Measurements from ENCODE around the gene PKMYT1.

Gene PKMYT1

DNA sequence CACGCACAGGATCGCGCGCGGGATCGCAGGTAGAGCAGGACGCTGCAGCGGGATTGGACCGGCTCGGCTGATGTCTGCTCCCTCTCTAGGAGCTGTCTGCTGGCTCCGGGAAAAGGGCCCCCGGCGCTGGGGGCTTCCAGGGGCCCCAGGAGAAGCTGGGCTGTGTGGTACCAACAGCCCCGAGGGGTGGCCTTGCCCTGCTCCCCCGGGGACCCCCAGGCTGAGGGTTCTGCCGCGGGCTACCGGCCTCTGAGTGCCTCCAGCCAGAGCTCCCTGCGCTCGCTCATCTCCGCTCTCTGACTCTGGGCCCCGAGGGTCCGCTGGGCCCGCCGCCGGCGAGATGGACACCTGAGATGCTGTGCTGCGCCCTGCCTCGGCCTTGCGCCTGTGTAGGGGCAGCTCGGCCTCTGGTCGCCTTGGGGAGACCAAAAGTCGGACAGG, 12.5 kb downstream of the PKMYT1 start:
- TF ChIP-seq, protein P1, sequence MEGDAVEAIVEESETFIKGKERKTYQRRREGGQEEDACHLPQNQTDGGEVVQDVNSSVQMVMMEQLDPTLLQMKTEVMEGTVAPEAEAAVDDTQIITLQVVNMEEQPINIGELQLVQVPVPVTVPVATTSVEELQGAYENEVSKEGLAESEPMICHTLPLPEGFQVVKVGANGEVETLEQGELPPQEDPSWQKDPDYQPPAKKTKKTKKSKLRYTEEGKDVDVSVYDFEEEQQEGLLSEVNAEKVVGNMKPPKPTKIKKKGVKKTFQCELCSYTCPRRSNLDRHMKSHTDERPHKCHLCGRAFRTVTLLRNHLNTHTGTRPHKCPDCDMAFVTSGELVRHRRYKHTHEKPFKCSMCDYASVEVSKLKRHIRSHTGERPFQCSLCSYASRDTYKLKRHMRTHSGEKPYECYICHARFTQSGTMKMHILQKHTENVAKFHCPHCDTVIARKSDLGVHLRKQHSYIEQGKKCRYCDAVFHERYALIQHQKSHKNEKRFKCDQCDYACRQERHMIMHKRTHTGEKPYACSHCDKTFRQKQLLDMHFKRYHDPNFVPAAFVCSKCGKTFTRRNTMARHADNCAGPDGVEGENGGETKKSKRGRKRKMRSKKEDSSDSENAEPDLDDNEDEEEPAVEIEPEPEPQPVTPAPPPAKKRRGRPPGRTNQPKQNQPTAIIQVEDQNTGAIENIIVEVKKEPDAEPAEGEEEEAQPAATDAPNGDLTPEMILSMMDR (IDR thresholded peaks at IDR 0.05; ENCODE audit: low read depth, low read length, poor library complexity, severe bottlenecking) = no peak
- no peak for TF ChIP-seq EZH2phosphoT487 (IDR thresholded peaks at IDR 0.05; ENCODE audit: borderline replicate concordance, low read length)
- Histone ChIP-seq H3K4me1 (ENCODE audit: control insufficient read depth, low read length) (peaks cover 72% of the 10 kb centered on the region), H3K36me3 (ENCODE audit: control insufficient read depth, low read length) (peaks cover 47% of the 10 kb centered on the region), H3K4me2 (ENCODE audit: low read length) (peak overlapping the region; percentile 97), H3K79me2 (ENCODE audit: control insufficient read depth, low read length) (peaks cover 41% of the 10 kb centered on the region), H3K27me3 (ENCODE audit: control insufficient read depth, low read length) (no peaks in the 10 kb centered on the region), H3K9me3 (ENCODE audit: control insufficient read depth, insufficient read depth, low read length) (no peaks in the 10 kb centered on the region), H3K9me2 (replicated peaks; ENCODE audit: control insufficient read depth, low read length) (no peaks in the 10 kb centered on the region), H3F3A (ENCODE audit: control insufficient read depth, insufficient read depth) (peaks cover 29% of the 10 kb centered on the region), H4K20me1 (ENCODE audit: control insufficient read depth, insufficient read depth, low read depth, low read length) (peaks cover 10% of the 10 kb centered on the region), H3K27ac (ENCODE audit: low read depth, low read length) (peak overlapping the region; percentile 96), H3K4me3 (ENCODE audit: low read length) (peak overlapping the region; percentile 92)

DNA sequence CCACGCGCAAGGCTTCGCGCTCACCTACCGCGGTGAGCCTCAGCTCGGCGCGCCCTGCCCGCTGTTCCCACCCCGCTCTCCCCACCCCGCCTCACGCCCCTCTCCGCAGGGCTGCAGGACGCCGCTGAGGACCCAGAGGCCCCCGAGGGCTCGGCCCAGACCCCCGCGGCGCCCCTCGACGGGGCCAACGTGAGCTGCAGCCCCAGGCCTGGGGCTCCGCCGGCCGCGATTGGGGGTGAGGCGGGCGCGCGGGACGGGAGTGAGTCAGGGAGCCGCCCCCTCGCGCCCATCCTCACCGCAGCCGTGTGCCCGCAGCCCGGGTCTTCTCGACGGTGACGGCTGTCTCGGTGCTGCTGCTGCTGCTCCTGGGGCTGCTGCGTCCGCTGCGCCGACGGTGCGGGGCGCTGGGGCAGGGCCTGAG, 13.0 kb downstream of the PKMYT1 start:
- no peaks in the 10 kb centered on the region for H3K9me3 ChIP-seq (ENCODE audit: control insufficient read depth, insufficient read depth, low read length)
- H3K9me2 ChIP-seq (replicated peaks; ENCODE audit: control insufficient read depth, low read length) = no peaks in the 10 kb centered on the region
- H3K4me2 ChIP-seq (ENCODE audit: low read length) = peak overlapping the region; percentile 97
- peaks cover 29% of the 10 kb centered on the region for H3F3A ChIP-seq (ENCODE audit: control insufficient read depth, insufficient read depth)
- peak overlapping the region; percentile 96; the same call in 1 of the 2 replicates for H3K27ac ChIP-seq (ENCODE audit: low read depth, low read length)
- H3K4me1 ChIP-seq (ENCODE audit: control insufficient read depth, low read length) = peaks cover 72% of the 10 kb centered on the region
- no peak for TF ChIP-seq EZH2phosphoT487 (IDR thresholded peaks at IDR 0.05; ENCODE audit: borderline replicate concordance, low read length)
- TF ChIP-seq, protein P1 (IDR thresholded peaks at IDR 0.05; ENCODE audit: low read depth, low read length, poor library complexity, severe bottlenecking) = no peak
- H4K20me1 ChIP-seq (ENCODE audit: control insufficient read depth, insufficient read depth, low read depth, low read length) = peaks cover 10% of the 10 kb centered on the region
- H3K79me2 ChIP-seq (ENCODE audit: control insufficient read depth, low read length) = peaks cover 38% of the 10 kb centered on the region
- peaks cover 42% of the 10 kb centered on the region for H3K36me3 ChIP-seq (ENCODE audit: control insufficient read depth, low read length)
- peak overlapping the region; percentile 92 for H3K4me3 ChIP-seq (ENCODE audit: low read length)
- H3K27me3 ChIP-seq (ENCODE audit: control insufficient read depth, low read length) = no peaks in the 10 kb centered on the region

DNA sequence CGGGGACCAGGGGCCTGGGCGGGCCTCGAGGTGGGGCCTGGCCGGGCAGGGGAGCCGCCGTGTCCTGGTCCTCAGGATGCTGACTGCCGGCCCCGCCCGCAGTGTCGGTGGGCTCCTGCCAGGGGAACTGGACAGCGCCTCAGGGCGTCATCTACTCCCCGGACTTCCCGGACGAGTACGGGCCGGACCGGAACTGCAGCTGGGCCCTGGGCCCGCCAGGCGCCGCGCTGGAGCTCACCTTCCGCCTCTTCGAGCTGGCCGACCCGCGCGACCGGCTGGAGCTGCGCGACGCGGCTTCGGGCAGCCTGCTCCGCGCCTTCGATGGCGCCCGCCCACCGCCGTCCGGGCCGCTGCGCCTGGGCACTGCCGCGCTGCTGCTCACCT, 13.4 kb downstream of the PKMYT1 start:
- no peaks in the 10 kb centered on the region for H3K27me3 ChIP-seq (ENCODE audit: control insufficient read depth, low read length)
- peaks cover 10% of the 10 kb centered on the region for H4K20me1 ChIP-seq (ENCODE audit: control insufficient read depth, insufficient read depth, low read depth, low read length)
- H3K4me1 ChIP-seq (ENCODE audit: control insufficient read depth, low read length) = peaks cover 72% of the 10 kb centered on the region
- H3F3A ChIP-seq (ENCODE audit: control insufficient read depth, insufficient read depth) = peaks cover 27% of the 10 kb centered on the region
- H3K36me3 ChIP-seq (ENCODE audit: control insufficient read depth, low read length) = peaks cover 38% of the 10 kb centered on the region
- H3K4me2 ChIP-seq (ENCODE audit: low read length) = peak overlapping the region; percentile 97
- TF ChIP-seq, protein P1 (IDR thresholded peaks at IDR 0.05; ENCODE audit: low read depth, low read length, poor library complexity, severe bottlenecking) = no peak
- no peak for TF ChIP-seq EZH2phosphoT487 (IDR thresholded peaks at IDR 0.05; ENCODE audit: borderline replicate concordance, low read length)
- no peaks in the 10 kb centered on the region for H3K9me3 ChIP-seq (ENCODE audit: control insufficient read depth, insufficient read depth, low read length)
- H3K79me2 ChIP-seq (ENCODE audit: control insufficient read depth, low read length) = peaks cover 34% of the 10 kb centered on the region
- H3K27ac ChIP-seq (ENCODE audit: low read depth, low read length) = peak overlapping the region; percentile 86; the same call in 1 of the 2 replicates
- peak overlapping the region; percentile 92 for H3K4me3 ChIP-seq (ENCODE audit: low read length)
- no peaks in the 10 kb centered on the region for H3K9me2 ChIP-seq (replicated peaks; ENCODE audit: control insufficient read depth, low read length)

Data from DOHH2 (cell line).